Caco-2 (cell line): ENCODE results near the gene MSH2. TPM values are rescaled to one million over a fixed set of nuclear protein-coding genes. Genes with fewer than 3 reads are reported as not detected.
A peak's percentile ranks its signal among the peaks of the same experiment; 100 is the strongest.
"Not testable (repeated sequence)": the region's sequence is repeated elsewhere in the genome, so short reads cannot be mapped to it uniquely, and the experiment has no call there.

Experiments used
- BruUV-seq: library from RNA; stranded (reverse); fragments of 400-500 nt; replicated peaks from 2 replicates; lab custom pipeline; 2021; lab: Mats Ljungman, UMichigan
- CTCF ChIA-PET: fragments of 300-600 bp; sonication (Branson Sonifier 250); formaldehyde crosslinking; loops from one replicate; lab custom pipeline; 2022; ENCODE audit warnings: antibody characterized with exemption; lab: Charles Lee
- POLR2A ChIA-PET: fragments of 300-600 bp; sonication (Branson Sonifier 250); formaldehyde crosslinking; loops from one replicate; lab custom pipeline; 2022; ENCODE audit warnings: antibody characterized with exemption; lab: Charles Lee
- DNase-seq, 2 experiments: peaks; one replicate each; pipeline versions ENCODE4 v3.0.0 to v3.0.0-alpha.2; 2020 to 2022
- H3K27me3 ChIP-seq: replicated peaks from 2 replicates; pipeline ENCODE4 v1.6.0; 2011; ENCODE audit warnings: low read length; ENCODE audit not compliant: control insufficient read depth, insufficient read depth
- H3K36me3 ChIP-seq: 2 replicates; pipeline ENCODE4 v1.5.1; 2011; ENCODE audit warnings: low read length; ENCODE audit not compliant: control insufficient read depth, insufficient read depth
- H3K4me1 ChIP-seq: fragments of 250-450 bp; sonication (Bioruptor Pico); 2 replicates; pipeline ENCODE4 v1.5.1; 2020; ENCODE audit warnings: mild to moderate bottlenecking
- H3K4me3 ChIP-seq: 2 replicates; pipeline ENCODE4 v1.5.1; 2011; ENCODE audit warnings: low read depth, mild to moderate bottlenecking, control low read depth, low read length
- H3K9me3 ChIP-seq: fragments of 250-450 bp; sonication (Bioruptor Pico); 2 replicates; pipeline ENCODE4 v1.5.1; 2020; ENCODE audit warnings: mild to moderate bottlenecking, moderate library complexity
- H3K27ac Mint-ChIP-seq: one replicate; pipeline ENCODE4 v1.8.0; 2022; ENCODE audit warnings: mixed read lengths; ENCODE audit not compliant: unreplicated experiment
- H3K27me3 Mint-ChIP-seq: one replicate; pipeline ENCODE4 v1.8.0; 2022; ENCODE audit warnings: mixed read lengths; ENCODE audit not compliant: insufficient read depth, unreplicated experiment
- H3K36me3 Mint-ChIP-seq: one replicate; pipeline ENCODE4 v1.8.0; 2022; ENCODE audit warnings: mild to moderate bottlenecking, mixed read lengths; ENCODE audit not compliant: insufficient read depth, unreplicated experiment
- H3K4me1 Mint-ChIP-seq: one replicate; pipeline ENCODE4 v1.8.0; 2022; ENCODE audit warnings: low read depth, mixed read lengths; ENCODE audit not compliant: unreplicated experiment
- H3K4me3 Mint-ChIP-seq: one replicate; pipeline ENCODE4 v1.8.0; 2022; ENCODE audit warnings: mild to moderate bottlenecking, moderate library complexity, mixed read lengths; ENCODE audit not compliant: unreplicated experiment
- H3K9me3 Mint-ChIP-seq: one replicate; pipeline ENCODE4 v1.8.0; 2022; ENCODE audit warnings: mixed read lengths; ENCODE audit not compliant: unreplicated experiment
- CTCF ChIP-seq, 2 experiments: fragments of 200-600 bp in 1 of 2; IDR thresholded peaks; 1 replicate in 1 of 2; 2 replicates in 1 of 2; pipeline versions ENCODE4 v1.5.1 to v1.8.0; 2011 to 2022; ENCODE audit warnings: antibody characterized with exemption in 1 of 2, control low read depth in 1 of 2, inconsistent platforms in 1 of 2, low read depth in 1 of 2, low read length in 1 of 2, mild to moderate bottlenecking in 1 of 2, moderate library complexity in 1 of 2; ENCODE audit not compliant: insufficient read depth in 1 of 2, severe bottlenecking in 1 of 2, unreplicated experiment in 1 of 2
- intact Hi-C: fragments of 100-400 bp; cut with micrococcal nuclease; formaldehyde crosslinking; loops from one replicate; pipeline ENCODE4 v1.10.0; 2022; ENCODE audit not compliant: unreplicated experiment
- total RNA-seq: library from RNA; stranded (reverse); gene quantifications from 2 replicates; pipeline ENCODE4 v1.2.3, GENCODE V29; 2022

MSH2 gene
- total RNA-seq, 1 experiment from 2014 or later: 72.5 TPM

DNA sequence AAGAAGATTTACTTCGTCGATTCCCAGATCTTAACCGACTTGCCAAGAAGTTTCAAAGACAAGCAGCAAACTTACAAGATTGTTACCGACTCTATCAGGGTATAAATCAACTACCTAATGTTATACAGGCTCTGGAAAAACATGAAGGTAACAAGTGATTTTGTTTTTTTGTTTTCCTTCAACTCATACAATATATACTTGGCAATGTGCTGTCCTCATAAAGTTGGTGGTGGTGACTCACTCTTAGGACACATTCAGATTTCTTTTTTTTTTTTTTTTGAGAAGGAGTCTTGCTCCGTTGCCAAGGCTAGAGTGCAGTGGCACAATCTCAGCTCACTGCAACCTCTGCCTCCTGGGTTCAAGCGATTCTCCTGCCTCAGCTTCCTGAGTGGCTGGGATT is 26.8 kb downstream of the MSH2 start:
- Histone ChIP-seq H3K4me1 (no peaks in the 10 kb centered on the region), H3K9me3 (no peaks in the 10 kb centered on the region), H3K4me3 (no peak overlapping the region), H3K36me3 (peaks cover 4% of the 10 kb centered on the region), H3K27me3 (no peaks in the 10 kb centered on the region)
- peaks cover 9% of the 10 kb centered on the region for H3K9me3 Mint-ChIP-seq
- H3K4me3 Mint-ChIP-seq: no peak overlapping the region
- no peaks in the 10 kb centered on the region for H3K4me1 Mint-ChIP-seq
- no TSS peak for BruUV-seq
- intact Hi-C loops: no loop called here
- POLR2A ChIA-PET: no interaction called here
- TF ChIP-seq CTCF (IDR thresholded peaks at IDR 0.05; ENCODE audit: insufficient read depth in 1 of 2, low read depth in 1 of 2, low read length in 1 of 2, severe bottlenecking in 1 of 2, unreplicated experiment in 1 of 2): no peak
- peaks cover 80% of the 10 kb centered on the region for H3K36me3 Mint-ChIP-seq
- no peak overlapping the region for H3K27ac Mint-ChIP-seq
- H3K27me3 Mint-ChIP-seq: no peaks in the 10 kb centered on the region
- CTCF ChIA-PET: no interaction called here
- no peak for DNase-seq

DNA sequence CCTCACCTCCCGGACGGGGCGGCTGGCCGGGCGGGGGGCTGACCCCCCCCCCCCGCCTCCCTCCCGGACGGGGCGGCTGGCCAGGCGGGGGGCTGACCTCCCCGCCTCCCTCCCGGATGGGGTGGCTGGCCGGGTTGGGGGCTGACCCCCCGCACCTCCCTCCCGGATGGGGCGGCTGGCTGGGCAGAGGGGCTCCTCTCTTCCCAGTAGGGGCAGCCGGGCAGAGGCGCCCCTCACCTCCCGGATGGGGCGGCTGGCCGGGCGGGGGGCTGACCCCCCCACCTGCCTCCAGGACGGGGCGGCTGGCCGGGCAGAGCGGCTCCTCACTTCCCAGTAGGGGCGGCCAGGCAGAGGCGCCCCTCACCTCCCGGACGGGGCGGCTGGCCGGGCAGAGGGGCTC is 30.1 kb downstream of the MSH2 start:
- POLR2A ChIA-PET, H3K27me3 ChIP-seq, H3K9me3 Mint-ChIP-seq, H3K36me3 ChIP-seq, H3K4me1 ChIP-seq, CTCF ChIA-PET, H3K9me3 ChIP-seq, H3K4me3 Mint-ChIP-seq, intact Hi-C loops, H3K27ac Mint-ChIP-seq, DNase-seq, H3K4me3 ChIP-seq, BruUV-seq, H3K4me1 Mint-ChIP-seq, H3K27me3 Mint-ChIP-seq: not testable (repeated sequence)
- H3K36me3 Mint-ChIP-seq: peaks cover 82% of the 10 kb centered on the region

GRCh38 chr2:47433445-47433844 is 30.5 kb downstream of the MSH2 start:
- H3K27me3 ChIP-seq, POLR2A ChIA-PET, DNase-seq, H3K4me1 Mint-ChIP-seq, H3K9me3 Mint-ChIP-seq, BruUV-seq, CTCF ChIA-PET, H3K9me3 ChIP-seq, intact Hi-C loops, H3K27me3 Mint-ChIP-seq, H3K4me3 Mint-ChIP-seq, H3K36me3 ChIP-seq, H3K4me1 ChIP-seq, H3K27ac Mint-ChIP-seq, H3K4me3 ChIP-seq: not testable (repeated sequence)
- H3K36me3 Mint-ChIP-seq: peaks cover 84% of the 10 kb centered on the region

GRCh38 chr2:47437287-47437686 is 34.3 kb downstream of the MSH2 start:
- CTCF ChIA-PET: interaction anchor here (0.6 to 1.1 kb wide), 4 partner anchors 102 to 346 kb away, joined by 3 to 10 read pairs (median 4); partner anchors contain the start of gene MSH6
- H3K27ac Mint-ChIP-seq: no peak overlapping the region
- peak in 1 of 2 experiments; percentile 36 for TF ChIP-seq CTCF (IDR thresholded peaks at IDR 0.05; ENCODE audit: insufficient read depth in 1 of 2, low read depth in 1 of 2, low read length in 1 of 2, severe bottlenecking in 1 of 2, unreplicated experiment in 1 of 2)
- POLR2A ChIA-PET: no interaction called here
- no peaks in the 10 kb centered on the region for H3K27me3 Mint-ChIP-seq
- no peaks in the 10 kb centered on the region; the same call in 1 of the 2 replicates for H3K36me3 ChIP-seq
- no peak overlapping the region for H3K4me3 Mint-ChIP-seq
- H3K9me3 ChIP-seq: no peaks in the 10 kb centered on the region
- H3K27me3 ChIP-seq: no peaks in the 10 kb centered on the region
- intact Hi-C loops: loop anchor here (1.0 to 5.0 kb wide), 3 partner anchors 84 to 331 kb away; no protein-coding TSS in a partner anchor
- H3K36me3 Mint-ChIP-seq: peaks cover 61% of the 10 kb centered on the region
- no TSS peak for BruUV-seq
- H3K4me1 ChIP-seq: 0 out of 2 replicates have a peak, but pooled peaks cover 3% of the 10 kb centered on the region
- peaks cover 4% of the 10 kb centered on the region for H3K9me3 Mint-ChIP-seq
- peak in 1 of 2 experiments; percentile 12 for DNase-seq
- H3K4me3 ChIP-seq: no peak overlapping the region
- no peaks in the 10 kb centered on the region for H3K4me1 Mint-ChIP-seq
